K562 treated with DMSO at 1 percent for 4 hours (cell line): ENCODE data around the gene OR13C2. TPM values are rescaled to one million over a fixed set of nuclear protein-coding genes. Genes with fewer than 3 reads are reported as not detected.

Source experiments
- total RNA-seq: library from RNA; unstranded; fragments of 300-600 nt; gene quantifications from 2 replicates; pipeline ENCODE4 v1.2.3, GENCODE V29; 2022; ENCODE audit not compliant: insufficient read depth

OR13C2 gene
- total RNA-seq, result not detected in 2 replicates

GRCh38 chr9:104605527-104605926, at the start of gene OR13C2:
Gene OR13C2, minus strand, starts transcription at chr9:104605627. Its CDS starts 0 bp downstream, at chr9:104605627.

DNA sequence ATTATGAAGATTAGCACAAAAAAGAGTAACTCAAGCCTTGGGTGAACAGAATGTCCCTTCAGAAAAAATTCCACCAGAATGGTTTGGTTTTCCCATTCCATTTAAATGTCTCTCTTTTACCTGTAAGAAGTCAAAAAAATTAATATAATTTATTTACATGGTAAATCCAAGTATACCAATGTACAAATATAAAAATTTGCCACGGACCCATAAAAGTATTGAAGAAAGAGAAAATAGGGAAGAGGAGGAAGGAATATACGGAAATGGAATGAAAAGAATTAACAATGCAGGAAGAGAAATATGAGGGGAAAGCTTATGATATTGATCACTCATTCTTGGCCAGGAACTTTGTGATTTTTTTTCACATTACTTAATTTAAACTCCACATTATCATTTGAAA, 12.7 kb upstream of the OR13C2 start, which contains the start of gene OR13C9:
Gene OR13C9, minus strand, starts transcription at position 101 of the 400 bp plus-strand sequence. Its CDS starts 0 bp downstream, at position 101.

GRCh38 chr9:104599313-104599712, 6.1 kb downstream of the OR13C2 start, which contains the start of gene OR13C5:
Gene OR13C5, minus strand, starts transcription at chr9:104599413. Its CDS starts 0 bp downstream, at chr9:104599413.

DNA sequence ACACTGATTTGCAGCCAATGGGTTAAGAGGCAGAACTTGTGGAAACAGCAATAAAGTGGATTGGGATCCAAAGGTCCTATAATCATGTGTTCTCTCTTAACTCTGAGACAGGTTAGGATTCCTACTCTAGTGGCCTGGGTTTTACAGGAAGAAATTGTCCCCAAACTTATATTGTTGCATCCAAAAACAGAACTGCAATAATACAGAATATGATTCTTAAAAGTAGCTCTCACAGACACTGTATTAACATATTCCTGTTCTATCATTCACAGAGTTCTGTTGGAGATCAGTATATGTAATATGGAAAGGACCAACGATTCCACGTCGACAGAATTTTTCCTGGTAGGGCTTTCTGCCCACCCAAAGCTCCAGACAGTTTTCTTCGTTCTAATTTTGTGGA, 36.6 kb downstream of the OR13C2 start, which contains the start of gene OR13C8:
Gene OR13C8, plus strand, starts transcription at position 301 of the 400 bp plus-strand sequence. Its CDS starts 0 bp downstream, at position 301.

Other genes with a start within 250 kb of the OR13C2 start
- not detected in 2 replicates for gene OR13F1, start 101.4 kb downstream of the OR13C2 start, total RNA-seq
- not detected in 2 replicates for gene OR13C4, start 78.4 kb downstream of the OR13C2 start, total RNA-seq
- gene OR13C3, start 68.8 kb downstream of the OR13C2 start, total RNA-seq, result not detected in 2 replicates
- not detected in 2 replicates for gene OR13C8, start 36.5 kb downstream of the OR13C2 start, total RNA-seq
- not detected in 2 replicates for gene OR13C5, start 6.2 kb downstream of the OR13C2 start, total RNA-seq
- not detected in 2 replicates for gene OR13C9, start 12.6 kb upstream of the OR13C2 start, total RNA-seq
- gene OR13D1, start 88.9 kb upstream of the OR13C2 start, total RNA-seq, result not detected in 2 replicates
- gene NIPSNAP3A, start 142.1 kb upstream of the OR13C2 start, total RNA-seq, result 24.0 and 24.1 TPM in 2 replicates
- gene NIPSNAP3B, start 158.5 kb upstream of the OR13C2 start, total RNA-seq, result 1.5 and 2.1 TPM in 2 replicates